ENCODE data around the gene EEF2K.
A peak's percentile ranks its signal among the peaks of the same experiment; 100 is the strongest.

Gene EEF2K

GRCh38 chr16:22189473-22190080, 16.5 kb upstream of the EEF2K start:
- H3K27ac ChIP-seq (ENCODE audit: insufficient read depth, low read depth, low read length, poor library complexity, severe bottlenecking): no peak overlapping the region
- no peaks in the 10 kb centered on the region for H3K36me3 ChIP-seq (ENCODE audit: control insufficient read depth, insufficient read depth, low read length)
- H3K4me3 ChIP-seq (ENCODE audit: insufficient read depth, low read depth, low read length): peak overlapping the region; percentile 55
- no peaks in the 10 kb centered on the region for H3K4me1 ChIP-seq (ENCODE audit: control insufficient read depth, insufficient read depth, low read length)
- peaks cover 14% of the 10 kb centered on the region for H3K27me3 ChIP-seq (ENCODE audit: control insufficient read depth, insufficient read depth, low read length, poor library complexity, severe bottlenecking)
- no peaks in the 10 kb centered on the region for H3K9me3 ChIP-seq (ENCODE audit: control insufficient read depth, low read length)
- 27% methylated on average over 18 of the region's 18 CpGs for whole genome bisulfite sequencing, 2 experiments

- Histone ChIP-seq H3K4me1 (ENCODE audit: control insufficient read depth, insufficient read depth, low read length) (no peaks in the 10 kb centered on the region), H3K27ac (ENCODE audit: insufficient read depth, low read depth, low read length, poor library complexity, severe bottlenecking) (no peak overlapping the region)
- 1% methylated on average over 72 of the region's 72 CpGs for WGBS, 2 experiments
Measured at GRCh38 chr16:22190081-22190775, 15.8 kb upstream of the EEF2K start.

DNA sequence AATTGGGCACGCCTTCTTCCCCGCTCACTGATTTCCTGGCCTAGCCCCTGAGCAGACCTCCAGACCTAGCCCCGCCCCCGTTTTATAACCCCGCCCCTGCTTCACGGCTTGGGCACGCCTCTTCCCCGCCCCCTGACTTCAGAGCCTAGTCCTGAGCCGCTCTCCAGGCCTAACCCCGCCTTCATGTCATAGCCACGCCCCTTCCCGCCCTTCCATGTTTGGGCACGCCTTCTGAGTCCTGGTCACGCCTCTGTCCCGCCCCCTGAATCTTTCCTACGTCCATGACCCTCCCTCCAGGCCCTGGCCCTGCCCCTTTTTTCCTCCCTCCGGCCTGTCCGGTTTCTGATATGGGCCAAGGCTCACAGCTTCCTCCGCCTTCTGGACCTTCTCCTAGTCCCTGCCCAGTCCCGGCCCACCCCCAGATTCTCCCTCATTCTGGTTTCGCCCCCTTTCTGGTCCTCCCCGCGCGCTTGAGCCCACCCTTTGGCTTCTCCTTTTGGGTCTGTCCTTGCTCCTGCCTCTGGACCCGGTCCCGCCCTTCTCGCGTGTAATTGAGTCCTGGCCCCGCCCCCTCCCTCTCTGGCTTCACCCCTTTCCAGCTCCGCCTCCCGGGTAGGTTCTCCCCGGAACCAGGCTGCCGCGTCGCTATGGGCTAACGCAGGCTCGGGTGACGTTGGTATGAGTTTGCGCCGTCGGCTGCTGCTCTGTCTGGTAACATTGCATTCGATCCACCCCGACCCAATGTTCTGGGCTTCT, 15.1 kb upstream of the EEF2K start:
- H3K27me3 ChIP-seq (ENCODE audit: control insufficient read depth, insufficient read depth, low read length, poor library complexity, severe bottlenecking): peaks cover 14% of the 10 kb centered on the region
- H3K36me3 ChIP-seq (ENCODE audit: control insufficient read depth, insufficient read depth, low read length): no peaks in the 10 kb centered on the region
- 0% methylated on average over 43 of the region's 43 CpGs for WGBS, 2 experiments
- no peak overlapping the region for H3K27ac ChIP-seq (ENCODE audit: insufficient read depth, low read depth, low read length, poor library complexity, severe bottlenecking)
- H3K4me3 ChIP-seq (ENCODE audit: insufficient read depth, low read depth, low read length): peak overlapping the region; percentile 60
- H3K4me1 ChIP-seq (ENCODE audit: control insufficient read depth, insufficient read depth, low read length): no peaks in the 10 kb centered on the region
- no peaks in the 10 kb centered on the region for H3K9me3 ChIP-seq (ENCODE audit: control insufficient read depth, low read length)

More at GRCh38 chr16:22190081-22190775, 15.8 kb upstream of the EEF2K start:
- peaks cover 14% of the 10 kb centered on the region for H3K27me3 ChIP-seq (ENCODE audit: control insufficient read depth, insufficient read depth, low read length, poor library complexity, severe bottlenecking)
- no peaks in the 10 kb centered on the region for H3K9me3 ChIP-seq (ENCODE audit: control insufficient read depth, low read length)
- no peaks in the 10 kb centered on the region for H3K36me3 ChIP-seq (ENCODE audit: control insufficient read depth, insufficient read depth, low read length)
- H3K4me3 ChIP-seq (ENCODE audit: insufficient read depth, low read depth, low read length): peak overlapping the region; percentile 55

- Histone ChIP-seq H3K36me3 (ENCODE audit: control insufficient read depth, insufficient read depth, low read length) (no peaks in the 10 kb centered on the region), H3K4me1 (ENCODE audit: control insufficient read depth, insufficient read depth, low read length) (no peaks in the 10 kb centered on the region), H3K9me3 (ENCODE audit: control insufficient read depth, low read length) (no peaks in the 10 kb centered on the region), H3K4me3 (ENCODE audit: insufficient read depth, low read depth, low read length) (peak overlapping the region; percentile 60), H3K27me3 (ENCODE audit: control insufficient read depth, insufficient read depth, low read length, poor library complexity, severe bottlenecking) (peaks cover 14% of the 10 kb centered on the region), H3K27ac (ENCODE audit: insufficient read depth, low read depth, low read length, poor library complexity, severe bottlenecking) (no peak overlapping the region)
- 51 to 54% methylated on average over 9 of the region's 9 CpGs for WGBS, 2 experiments
Measured at GRCh38 chr16:22191532-22192260, 14.4 kb upstream of the EEF2K start.

- Histone ChIP-seq H3K4me1 (ENCODE audit: control insufficient read depth, insufficient read depth, low read length) (no peaks in the 10 kb centered on the region), H3K9me3 (ENCODE audit: control insufficient read depth, low read length) (no peaks in the 10 kb centered on the region), H3K36me3 (ENCODE audit: control insufficient read depth, insufficient read depth, low read length) (no peaks in the 10 kb centered on the region), H3K27ac (ENCODE audit: insufficient read depth, low read depth, low read length, poor library complexity, severe bottlenecking) (no peak overlapping the region), H3K4me3 (ENCODE audit: insufficient read depth, low read depth, low read length) (no peak overlapping the region), H3K27me3 (ENCODE audit: control insufficient read depth, insufficient read depth, low read length, poor library complexity, severe bottlenecking) (peaks cover 14% of the 10 kb centered on the region)
- WGBS, 2 experiments: 81 to 84% methylated on average over 15 to 16 of the region's 16 CpGs
Measured at GRCh38 chr16:22192261-22193062, 13.6 kb upstream of the EEF2K start.

- WGBS, 2 experiments: 79 to 80% methylated on average over 2 of the region's 2 CpGs
- Histone ChIP-seq H3K4me1 (ENCODE audit: control insufficient read depth, insufficient read depth, low read length) (no peaks in the 10 kb centered on the region), H3K27ac (ENCODE audit: insufficient read depth, low read depth, low read length, poor library complexity, severe bottlenecking) (no peak overlapping the region), H3K27me3 (ENCODE audit: control insufficient read depth, insufficient read depth, low read length, poor library complexity, severe bottlenecking) (peaks cover 14% of the 10 kb centered on the region), H3K9me3 (ENCODE audit: control insufficient read depth, low read length) (no peaks in the 10 kb centered on the region), H3K4me3 (ENCODE audit: insufficient read depth, low read depth, low read length) (no peak overlapping the region), H3K36me3 (ENCODE audit: control insufficient read depth, insufficient read depth, low read length) (no peaks in the 10 kb centered on the region)
Measured at GRCh38 chr16:22193063-22193411, 13.0 kb upstream of the EEF2K start.

- Histone ChIP-seq H3K4me3 (ENCODE audit: insufficient read depth, low read depth, low read length) (no peak overlapping the region), H3K27me3 (ENCODE audit: control insufficient read depth, insufficient read depth, low read length, poor library complexity, severe bottlenecking) (peaks cover 3% of the 10 kb centered on the region), H3K27ac (ENCODE audit: insufficient read depth, low read depth, low read length, poor library complexity, severe bottlenecking) (no peak overlapping the region), H3K4me1 (ENCODE audit: control insufficient read depth, insufficient read depth, low read length) (no peaks in the 10 kb centered on the region), H3K9me3 (ENCODE audit: control insufficient read depth, low read length) (no peaks in the 10 kb centered on the region), H3K36me3 (ENCODE audit: control insufficient read depth, insufficient read depth, low read length) (no peaks in the 10 kb centered on the region)
- 88 to 95% methylated on average over 9 of the region's 9 CpGs for WGBS, 2 experiments
Measured at GRCh38 chr16:22194707-22195444, 11.2 kb upstream of the EEF2K start.

- peak overlapping the region; percentile 71 for H3K4me3 ChIP-seq (ENCODE audit: insufficient read depth, low read depth, low read length)
- no peaks in the 10 kb centered on the region for H3K36me3 ChIP-seq (ENCODE audit: control insufficient read depth, insufficient read depth, low read length)
- H3K27me3 ChIP-seq (ENCODE audit: control insufficient read depth, insufficient read depth, low read length, poor library complexity, severe bottlenecking): no peaks in the 10 kb centered on the region
- no peaks in the 10 kb centered on the region for H3K4me1 ChIP-seq (ENCODE audit: control insufficient read depth, insufficient read depth, low read length)
- no peak overlapping the region for H3K27ac ChIP-seq (ENCODE audit: insufficient read depth, low read depth, low read length, poor library complexity, severe bottlenecking)
- H3K9me3 ChIP-seq (ENCODE audit: control insufficient read depth, low read length): no peaks in the 10 kb centered on the region
Measured at GRCh38 chr16:22195445-22195694, 10.7 kb upstream of the EEF2K start.

GRCh38 chr16:22195695-22196558, 10.2 kb upstream of the EEF2K start:
- H3K9me3 ChIP-seq (ENCODE audit: control insufficient read depth, low read length): no peaks in the 10 kb centered on the region
- H3K36me3 ChIP-seq (ENCODE audit: control insufficient read depth, insufficient read depth, low read length): no peaks in the 10 kb centered on the region
- no peaks in the 10 kb centered on the region for H3K4me1 ChIP-seq (ENCODE audit: control insufficient read depth, insufficient read depth, low read length)
- WGBS, 2 experiments: 6 to 9% methylated on average over 35 to 37 of the region's 39 CpGs
- H3K27me3 ChIP-seq (ENCODE audit: control insufficient read depth, insufficient read depth, low read length, poor library complexity, severe bottlenecking): no peaks in the 10 kb centered on the region
- no peak overlapping the region for H3K27ac ChIP-seq (ENCODE audit: insufficient read depth, low read depth, low read length, poor library complexity, severe bottlenecking)
- H3K4me3 ChIP-seq (ENCODE audit: insufficient read depth, low read depth, low read length): peak overlapping the region; percentile 71
